LoVo (cell line): ENCODE results near the gene RBM20.
"Not testable (repeated sequence)": the region's sequence is repeated elsewhere in the genome, so short reads cannot be mapped to it uniquely, and the experiment has no call there.

Experiments
- DNase-seq: peaks from one replicate; pipeline ENCODE4 v3.0.0-alpha.2; 2016; ENCODE audit warnings: low spot score

RBM20 gene

DNA sequence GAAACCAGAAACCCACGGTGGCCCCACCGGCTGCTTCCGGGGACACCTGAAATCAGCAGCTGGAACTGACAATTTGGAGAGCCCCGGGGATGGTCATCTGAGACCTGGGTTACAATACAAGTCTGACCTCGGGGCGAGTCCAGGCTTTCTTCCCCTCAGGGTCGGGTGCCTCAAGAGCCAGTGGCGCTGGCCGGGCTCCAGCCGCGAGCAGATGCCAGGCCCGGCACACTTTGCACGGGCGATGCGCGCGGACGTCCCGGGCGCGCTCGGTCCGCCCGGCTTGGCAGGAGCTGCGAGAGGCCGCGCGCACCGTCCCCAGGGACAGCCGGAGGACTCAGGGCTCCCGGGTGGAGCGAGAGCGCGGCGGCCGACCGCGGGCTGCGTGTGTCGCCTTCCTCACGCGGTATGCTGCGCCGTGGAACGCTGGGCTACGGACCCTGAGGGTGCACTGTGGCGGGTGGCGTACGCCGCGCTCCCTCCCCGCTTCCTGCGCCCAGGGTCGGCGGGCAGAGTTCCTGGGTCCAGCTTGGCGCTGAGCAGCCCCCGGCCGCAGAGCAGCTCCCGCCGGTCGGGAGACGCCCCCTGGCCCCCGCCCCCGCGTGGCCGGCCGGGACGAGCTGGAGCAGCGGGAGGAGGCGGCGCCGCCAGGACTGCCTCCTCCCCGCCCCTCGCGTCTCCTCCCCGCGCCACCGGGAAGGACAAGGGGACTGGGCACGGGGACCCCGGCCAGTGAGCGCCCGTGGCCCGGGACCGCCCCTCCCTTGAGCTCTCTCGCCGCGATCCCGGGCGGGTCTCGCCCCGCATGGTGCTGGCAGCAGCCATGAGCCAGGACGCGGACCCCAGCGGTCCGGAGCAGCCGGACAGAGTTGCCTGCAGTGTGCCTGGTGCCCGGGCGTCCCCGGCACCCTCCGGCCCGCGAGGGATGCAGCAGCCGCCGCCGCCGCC is at the start of gene RBM20:
Gene RBM20 (plus strand): TSS at position 684 of the 945 bp plus-strand sequence. CDS start 119 bp downstream, at position 803.
- DNase-seq: no peak

DNA sequence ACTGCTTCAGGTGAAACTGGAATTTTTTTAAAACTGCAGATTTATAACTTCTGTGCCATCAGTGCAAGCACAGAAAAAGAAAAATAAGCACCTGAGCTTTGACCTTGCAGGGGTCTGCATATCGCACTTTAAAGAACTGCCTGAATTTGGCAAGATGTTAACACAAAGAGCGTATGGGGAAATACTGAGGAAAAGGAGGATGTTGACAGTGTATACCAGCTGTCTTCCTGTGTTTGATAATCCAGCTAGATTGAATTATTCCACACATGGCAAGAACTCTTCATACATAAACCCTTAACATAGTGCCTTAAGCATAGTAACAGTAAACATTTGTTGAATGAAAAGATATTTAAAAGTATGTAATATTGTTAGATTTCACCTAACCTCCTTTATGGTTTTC is 46.7 kb upstream of the RBM20 start:
- no peak for DNase-seq

DNA sequence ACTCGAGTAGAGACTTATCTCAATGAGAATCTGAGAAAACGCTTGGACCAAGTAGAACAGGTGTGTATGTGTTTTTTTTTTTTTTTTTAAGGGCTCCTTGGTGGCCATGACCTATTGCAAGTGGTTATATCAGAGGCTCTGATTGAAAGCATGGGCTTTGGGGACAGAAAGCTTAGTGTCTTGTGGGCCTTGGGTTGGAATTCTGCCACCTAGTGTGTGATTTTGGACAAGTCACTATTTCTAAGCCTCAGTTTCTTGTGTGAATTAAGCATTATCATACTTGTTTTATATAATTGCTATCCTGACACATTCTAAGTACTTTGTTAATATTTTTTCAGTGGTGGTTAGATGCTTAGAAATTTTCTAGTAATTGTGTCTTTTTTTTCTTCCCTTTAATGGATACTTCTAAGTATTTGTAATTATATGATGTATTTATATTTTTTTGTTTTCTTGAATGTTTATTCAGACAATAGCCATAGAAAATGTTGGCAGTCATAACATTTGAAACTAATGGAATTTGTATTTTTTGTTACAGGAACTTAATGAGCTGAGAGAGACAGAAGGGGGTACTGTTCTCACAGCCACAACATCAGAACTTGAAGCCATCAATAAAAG is 43.5 kb upstream of the RBM20 start:
- peak; percentile 69 for DNase-seq

DNA sequence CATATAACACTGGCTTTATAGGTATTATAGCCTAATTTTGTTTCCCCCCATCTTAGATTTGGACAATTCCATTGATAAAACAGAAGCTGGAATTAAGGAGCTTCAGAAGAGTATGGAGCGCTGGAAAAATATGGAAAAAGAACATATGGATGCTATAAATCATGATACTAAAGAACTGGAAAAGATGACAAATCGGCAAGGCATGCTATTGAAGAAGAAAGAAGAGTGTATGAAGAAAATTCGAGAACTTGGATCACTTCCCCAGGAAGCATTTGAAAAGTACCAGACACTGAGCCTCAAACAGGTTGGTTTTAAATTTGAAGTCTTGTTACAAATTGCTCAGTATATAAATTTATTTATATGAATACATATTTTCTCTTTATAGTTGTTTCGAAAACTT is 42.6 kb upstream of the RBM20 start:
- no peak for DNase-seq

DNA sequence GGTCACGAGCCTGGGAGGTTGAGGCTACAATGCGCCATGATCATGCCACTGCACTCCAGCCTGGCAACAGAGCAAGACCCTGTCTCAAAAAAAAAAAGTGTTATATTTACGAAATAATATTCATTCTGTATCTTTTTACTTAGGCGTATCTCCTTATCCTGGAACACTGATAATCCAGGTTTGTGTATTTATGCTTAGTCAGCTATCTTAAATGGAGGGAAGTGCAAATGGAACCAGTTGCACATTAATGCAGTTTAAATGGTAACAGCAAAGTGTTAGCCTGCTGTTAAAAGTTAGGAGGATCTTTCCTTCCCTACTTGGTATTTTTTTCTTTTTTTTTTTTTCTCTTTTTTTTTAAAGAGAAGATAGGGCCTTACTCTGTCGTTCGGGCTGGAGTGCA is 36.0 kb upstream of the RBM20 start:
- no peak for DNase-seq

DNA sequence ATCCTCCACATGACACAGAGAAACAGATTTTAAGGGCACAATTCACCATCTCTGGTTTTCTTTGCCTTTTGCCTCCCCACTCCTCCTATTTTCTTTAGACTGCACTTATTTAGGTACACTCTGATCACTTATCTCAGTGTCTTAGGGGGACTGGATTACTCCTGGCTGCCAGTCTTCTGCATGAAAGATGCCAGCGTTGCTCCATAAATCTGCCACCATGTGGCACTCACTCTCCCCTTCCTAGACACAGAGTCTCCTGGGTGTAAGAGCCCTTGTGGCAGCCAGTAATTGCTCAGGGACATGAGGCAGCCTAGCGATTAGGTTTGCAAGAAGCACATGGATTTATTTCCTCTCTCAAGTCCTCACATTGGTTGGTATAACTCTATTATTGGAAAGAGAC is 34.5 kb upstream of the RBM20 start:
- no peak for DNase-seq

DNA sequence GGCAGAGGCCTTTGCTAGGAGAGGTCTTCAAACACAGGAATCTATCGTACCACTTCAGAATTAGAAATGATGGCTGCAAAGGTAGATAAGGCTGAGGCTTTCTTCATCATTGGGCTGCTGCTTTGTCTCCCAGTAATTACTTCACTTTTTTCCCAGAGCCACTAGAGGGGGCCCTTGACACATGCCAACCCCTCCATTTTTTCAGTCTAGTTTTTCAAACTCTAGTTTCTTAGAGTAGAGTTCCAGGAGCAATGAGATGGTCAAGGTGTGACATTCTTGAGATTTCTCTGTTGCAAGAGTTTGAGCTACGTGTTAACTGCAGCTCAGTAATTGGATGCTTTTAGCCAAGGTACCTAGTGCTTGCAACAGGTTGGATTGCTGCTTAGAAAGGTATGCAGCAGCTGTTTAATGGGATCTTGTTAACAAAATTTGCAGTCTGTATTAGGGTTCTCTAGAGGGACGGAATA is 33.8 kb upstream of the RBM20 start:
- peak; percentile 56 for DNase-seq

DNA sequence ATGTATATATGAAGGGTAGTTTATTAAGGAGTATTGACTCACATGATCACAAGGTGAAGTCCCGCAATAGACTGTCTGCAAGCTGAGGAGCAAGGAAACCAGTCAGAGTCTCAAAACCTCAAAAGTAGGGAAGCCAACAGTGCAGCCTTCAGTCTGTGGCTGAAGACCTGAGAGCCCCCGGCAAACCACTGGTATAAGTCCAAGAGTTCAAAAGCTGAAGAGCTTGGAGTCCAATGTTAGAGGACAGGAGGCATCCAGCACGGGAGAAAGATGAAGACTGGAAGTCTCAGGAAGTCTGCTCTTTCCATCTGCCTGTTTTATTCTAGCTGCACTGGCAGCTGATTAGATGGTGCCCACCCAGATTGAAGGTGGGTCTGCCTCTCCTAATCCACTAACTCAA is 33.4 kb upstream of the RBM20 start:
- DNase-seq: not testable (repeated sequence)

DNA sequence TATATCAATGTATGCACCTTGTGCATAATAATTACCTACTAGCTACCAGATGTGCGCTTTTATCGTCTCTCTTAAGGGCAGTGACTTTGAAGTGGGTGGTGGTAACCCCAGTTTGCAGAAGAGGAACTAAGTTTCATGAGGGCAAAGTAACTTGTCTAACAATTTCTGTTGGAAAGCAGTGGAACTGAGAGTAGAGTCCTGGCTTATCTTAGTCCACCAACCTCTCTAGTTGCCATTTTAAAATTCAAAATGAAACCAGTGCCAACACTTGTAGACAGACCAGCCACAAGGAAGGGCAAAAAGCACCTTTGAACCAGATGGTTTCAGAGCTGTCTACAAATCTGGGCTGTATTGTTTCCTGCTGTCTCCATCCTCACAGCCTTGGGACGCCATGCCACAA is 32.0 kb upstream of the RBM20 start:
- no peak for DNase-seq

DNA sequence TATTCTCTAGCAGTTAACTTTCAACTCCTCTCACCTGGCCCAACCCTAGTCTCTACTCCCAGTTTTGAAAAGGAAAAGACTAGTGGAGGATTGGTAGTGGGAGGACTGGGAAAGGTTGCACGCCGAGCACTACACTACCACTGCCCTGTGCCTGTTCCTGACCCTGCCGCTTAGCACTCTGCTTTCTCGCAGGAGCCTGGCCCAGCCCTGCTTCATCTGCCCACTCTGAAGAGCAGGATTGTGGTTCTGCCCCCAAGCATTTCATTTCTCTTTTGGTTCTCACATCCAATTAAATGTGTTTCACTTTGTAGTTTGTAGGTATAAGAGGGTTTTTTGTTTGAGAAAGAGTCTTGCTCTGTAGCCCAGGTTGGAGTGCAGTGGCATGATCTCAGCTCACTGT is 31.5 kb upstream of the RBM20 start:
- no peak for DNase-seq

DNA sequence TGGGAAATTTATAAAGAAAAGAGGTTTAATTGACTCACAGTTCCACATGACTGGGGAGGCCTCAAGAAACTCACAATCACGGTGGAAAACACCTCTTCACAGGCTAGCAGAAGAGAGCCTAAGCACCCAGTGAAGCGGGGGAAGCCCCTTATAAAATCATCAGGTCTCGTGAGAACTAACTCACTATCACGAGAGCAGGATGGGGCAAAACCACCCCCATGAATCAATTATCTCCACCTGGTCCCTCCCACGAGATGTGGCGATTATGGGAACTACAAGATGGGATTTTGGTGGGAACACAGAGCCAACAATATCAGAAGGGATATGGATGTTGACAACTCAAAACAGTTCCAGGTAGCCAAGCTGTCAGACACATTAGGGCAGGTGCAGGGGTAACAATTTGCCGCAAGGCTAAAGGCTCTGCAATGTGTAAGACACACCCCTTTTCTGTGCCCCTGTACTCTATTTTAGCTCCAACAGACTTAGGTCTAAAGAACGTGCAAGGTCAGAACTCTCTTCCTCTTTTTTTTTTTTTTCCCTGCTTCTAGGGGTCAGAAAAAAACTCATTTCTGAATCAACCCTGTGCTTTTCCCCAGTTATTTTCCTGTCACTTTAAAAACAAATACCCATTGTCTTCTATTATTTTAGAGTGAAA is 30.7 kb upstream of the RBM20 start:
- DNase-seq: no peak

DNA sequence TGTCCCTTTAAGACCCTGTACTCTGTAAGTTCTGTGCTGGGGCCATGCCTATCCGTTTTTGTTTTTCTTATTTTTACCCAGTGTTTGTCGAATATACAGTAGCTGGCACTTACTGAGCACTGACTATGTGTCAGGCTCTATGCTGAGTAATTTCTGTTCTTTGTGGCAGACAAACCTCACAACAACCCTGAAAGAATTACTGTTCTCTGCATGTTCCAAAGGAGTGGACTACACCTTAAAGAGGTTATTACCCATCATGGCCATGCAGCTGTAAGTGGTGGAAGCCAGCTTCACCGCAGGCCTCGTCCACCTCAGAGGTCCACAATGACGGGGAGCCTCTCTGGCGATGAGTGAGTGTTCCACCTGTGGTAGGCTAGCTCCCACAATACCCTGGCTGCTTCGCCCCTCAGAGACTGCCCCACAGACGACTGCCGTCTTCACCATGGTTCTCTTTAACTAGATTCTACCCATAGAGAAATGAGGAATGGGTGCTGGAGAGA is 30.1 kb upstream of the RBM20 start:
- DNase-seq: no peak

DNA sequence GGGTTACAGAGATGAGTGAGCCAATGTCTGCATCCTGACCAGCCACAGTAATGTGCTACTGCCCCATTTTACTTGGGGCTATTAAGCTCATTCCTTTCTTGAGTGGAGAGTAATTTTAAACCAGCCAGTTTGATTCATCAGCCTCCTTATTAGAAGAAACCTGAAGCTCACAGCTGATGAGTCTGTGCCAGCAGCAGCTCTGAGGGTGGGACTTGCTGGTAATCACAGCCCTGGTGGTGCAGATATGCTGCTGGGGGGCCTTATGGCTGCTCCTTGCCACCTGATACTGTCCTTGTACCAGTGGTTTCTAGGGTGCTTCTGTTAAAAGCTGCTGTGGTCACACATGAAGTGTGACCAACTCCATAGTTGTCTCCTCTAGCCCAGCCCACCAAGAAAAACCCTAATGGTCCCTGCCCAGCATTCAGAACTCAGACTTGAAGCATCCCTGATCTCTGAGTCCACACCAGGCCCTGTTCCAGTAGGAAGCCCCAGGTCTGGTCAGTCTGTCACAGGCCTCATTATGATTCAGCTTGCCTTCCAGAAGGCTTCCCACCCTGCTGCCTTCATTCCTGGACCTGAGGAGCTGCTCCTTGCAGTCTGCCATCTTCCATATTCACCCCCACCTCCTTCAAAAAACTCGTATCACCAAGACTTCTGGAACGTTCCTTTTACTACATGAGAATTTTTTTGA is 28.9 kb upstream of the RBM20 start:
- no peak for DNase-seq

DNA sequence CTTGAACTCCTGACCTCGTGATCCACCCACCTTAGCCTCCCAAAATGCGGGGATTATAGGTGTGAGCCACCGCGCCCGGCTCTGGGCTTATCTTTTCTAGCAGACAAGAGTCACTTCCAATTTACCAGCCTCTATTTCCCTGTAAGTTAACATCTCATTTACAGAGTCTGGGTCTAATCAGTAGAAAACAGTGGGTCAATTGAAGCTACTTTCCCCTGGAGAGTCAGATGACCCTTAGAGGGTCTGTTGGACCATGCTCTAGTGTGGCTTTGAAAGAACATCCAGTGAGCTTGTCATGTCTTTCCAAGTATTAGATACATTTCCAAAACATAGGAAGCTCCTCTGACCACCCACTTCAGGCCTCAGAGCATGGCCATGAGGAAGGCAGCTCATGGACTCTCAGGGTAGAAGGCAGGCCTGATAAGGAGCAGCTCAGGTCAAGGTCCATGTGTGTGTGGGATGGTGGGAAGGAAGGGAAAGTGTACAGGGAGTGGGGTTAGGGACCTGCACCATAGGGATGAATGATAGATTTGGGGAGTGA is 27.6 kb upstream of the RBM20 start:
- no peak for DNase-seq

DNA sequence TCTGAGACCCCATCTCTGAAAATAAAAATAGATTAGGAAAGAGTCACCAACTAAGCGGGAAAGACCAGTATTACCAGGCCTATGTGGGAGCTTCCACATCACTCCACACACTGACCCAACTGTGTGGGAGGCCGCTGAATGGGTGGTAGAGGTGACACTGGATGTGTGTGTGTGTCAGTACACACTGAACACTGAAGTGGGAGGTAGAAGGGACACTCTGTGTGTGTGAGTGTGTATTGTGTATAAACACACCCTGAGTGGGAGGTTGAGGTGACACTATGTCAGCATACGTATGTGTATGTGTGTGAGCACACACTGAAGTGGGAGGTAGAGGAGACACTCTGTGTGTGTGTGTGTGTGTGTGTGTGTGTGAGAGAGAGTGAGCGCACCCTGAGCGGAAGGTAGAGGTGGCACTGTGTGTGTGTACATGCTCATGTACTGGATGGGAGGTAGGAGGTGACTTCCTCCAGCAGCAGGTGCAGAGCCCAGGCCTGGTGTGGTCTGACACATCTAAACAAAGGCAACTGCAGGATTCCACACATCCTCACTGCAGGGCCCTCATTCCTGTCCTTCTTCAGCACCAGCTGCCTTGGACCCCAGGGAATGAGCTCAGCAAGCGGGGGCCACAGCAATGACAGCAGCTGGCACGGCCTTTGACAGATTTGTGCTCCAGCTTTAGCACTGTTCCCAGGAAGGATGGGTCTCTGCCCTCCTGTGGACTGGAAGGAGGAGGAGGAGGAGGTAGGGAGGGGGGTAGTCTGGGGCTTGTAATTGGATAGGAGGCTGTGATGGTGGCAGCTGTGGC is 26.5 kb upstream of the RBM20 start:
- DNase-seq: no peak

DNA sequence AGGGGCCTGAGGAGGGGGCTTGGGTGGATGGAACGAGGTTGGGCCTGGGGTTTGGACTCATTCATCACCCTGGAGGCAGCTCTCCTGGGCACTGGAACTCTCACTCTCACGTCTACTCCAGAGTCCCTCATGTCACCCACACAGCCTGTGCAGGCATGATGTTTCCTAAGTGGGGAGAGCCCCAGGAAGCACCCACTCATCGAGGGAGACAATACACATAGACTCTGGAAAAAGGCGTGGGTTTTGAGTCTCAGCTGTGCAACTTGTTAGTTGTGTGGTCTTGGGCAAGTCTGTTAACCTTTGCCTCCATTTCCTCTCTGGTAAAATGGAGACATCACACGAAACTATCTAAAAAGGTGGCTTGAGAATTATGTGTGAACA is 25.9 kb upstream of the RBM20 start:
- DNase-seq: no peak

DNA sequence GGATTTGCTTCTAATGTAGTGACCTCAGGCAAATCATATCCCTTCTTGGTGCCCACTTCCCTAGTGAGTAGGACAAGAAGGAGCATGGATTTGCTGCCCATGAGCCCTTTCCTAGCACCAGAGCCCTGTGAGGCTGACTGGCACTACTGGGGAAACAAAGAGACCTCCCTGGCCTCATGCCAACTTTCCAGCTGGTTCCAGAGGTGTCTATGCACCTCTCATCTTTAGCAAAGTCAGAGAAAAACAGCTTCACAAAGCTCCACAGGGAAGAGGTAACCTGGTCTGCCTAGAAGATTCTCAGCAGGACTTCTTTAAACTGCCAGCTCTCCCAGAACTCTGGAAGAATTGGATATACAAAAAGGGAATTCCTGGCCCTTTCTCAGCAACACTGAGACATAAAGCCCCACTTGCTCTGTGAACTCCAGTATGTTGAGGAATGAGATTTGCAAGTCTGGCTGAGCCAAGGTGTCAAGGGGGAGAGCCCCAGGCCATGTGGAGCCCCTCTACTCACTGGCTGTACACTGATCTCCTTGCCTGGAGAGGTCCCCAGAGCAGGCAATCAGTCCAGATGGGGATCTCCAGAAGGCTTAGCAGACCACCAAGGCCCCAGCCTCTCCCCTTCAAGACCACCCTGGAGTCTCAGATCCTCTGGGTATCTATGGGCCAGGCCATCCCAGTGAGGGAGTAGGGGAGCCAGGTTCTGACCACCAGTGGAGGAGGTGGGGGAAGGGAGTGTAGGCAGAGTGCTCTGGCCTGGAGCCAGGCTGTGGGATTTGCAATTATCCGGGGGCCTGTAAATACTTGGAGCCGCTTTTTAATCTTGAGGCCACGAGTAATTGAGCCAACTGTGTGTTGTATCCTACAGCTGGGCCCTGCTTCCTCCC is 24.4 kb upstream of the RBM20 start:
- no peak for DNase-seq

DNA sequence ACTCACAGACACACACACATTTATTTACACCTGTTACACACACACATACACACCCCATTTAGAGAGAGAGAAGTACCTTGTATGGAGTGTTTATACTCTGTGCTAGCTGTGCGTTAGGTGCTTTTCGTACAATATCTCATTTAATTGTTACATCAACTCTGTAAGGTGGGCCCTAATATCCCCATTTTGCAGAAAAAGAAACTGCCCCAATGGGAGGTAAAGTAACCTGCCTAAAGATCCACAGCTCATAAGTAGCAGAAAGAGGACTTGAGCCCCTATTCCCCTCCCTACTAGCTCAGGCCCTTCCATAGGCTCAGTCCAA is 23.8 kb upstream of the RBM20 start:
- no peak for DNase-seq

DNA sequence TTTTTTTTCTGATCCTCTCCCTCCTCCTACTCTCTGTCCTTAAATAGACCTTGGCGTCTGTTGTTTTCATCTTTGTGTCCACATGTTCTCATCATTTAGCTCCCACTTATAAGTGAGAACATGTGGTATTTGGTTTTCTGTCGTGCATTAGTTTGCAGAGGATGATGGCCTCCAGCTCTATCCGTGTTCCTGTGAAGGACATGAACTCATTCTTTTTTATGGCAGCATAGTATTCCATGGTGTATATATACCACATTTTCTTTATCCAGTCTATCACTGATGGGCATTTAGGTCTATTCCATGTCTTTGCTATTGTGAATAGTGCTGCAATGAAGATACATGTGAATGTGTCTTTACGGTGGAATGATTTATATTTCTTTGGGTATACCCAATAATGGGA is 20.8 kb upstream of the RBM20 start:
- DNase-seq: not testable (repeated sequence)

DNA sequence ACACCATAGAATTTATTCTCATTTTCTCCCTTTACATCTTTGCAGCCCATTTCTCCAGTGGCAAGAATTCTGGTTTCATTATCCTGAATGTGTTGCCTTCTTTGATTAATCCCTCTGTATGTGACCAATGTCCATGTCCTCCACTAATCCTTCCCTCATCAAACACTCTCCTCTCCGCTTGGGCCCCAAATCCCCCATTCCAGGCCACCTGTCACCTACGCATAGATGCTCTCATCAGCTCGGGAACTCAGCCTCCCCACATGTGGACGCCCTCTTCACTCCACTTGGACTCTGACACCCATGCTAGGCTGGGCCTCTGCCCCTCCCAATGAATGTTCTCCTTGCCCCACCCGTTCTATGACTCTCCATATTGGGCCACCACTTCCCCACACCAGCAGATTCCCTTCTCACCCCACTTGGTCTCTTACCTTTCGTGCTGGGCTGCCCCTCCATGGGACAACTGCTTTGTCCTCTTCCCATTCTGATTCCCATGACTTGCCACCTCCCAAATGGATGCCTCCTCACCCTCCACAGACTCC is 18.7 kb upstream of the RBM20 start:
- DNase-seq: no peak
